Measurements from ENCODE around the gene SHC2.
"Not testable (repeated sequence)": the region's sequence is repeated elsewhere in the genome, so short reads cannot be mapped to it uniquely, and the experiment has no call there.

SHC2 gene

DNA sequence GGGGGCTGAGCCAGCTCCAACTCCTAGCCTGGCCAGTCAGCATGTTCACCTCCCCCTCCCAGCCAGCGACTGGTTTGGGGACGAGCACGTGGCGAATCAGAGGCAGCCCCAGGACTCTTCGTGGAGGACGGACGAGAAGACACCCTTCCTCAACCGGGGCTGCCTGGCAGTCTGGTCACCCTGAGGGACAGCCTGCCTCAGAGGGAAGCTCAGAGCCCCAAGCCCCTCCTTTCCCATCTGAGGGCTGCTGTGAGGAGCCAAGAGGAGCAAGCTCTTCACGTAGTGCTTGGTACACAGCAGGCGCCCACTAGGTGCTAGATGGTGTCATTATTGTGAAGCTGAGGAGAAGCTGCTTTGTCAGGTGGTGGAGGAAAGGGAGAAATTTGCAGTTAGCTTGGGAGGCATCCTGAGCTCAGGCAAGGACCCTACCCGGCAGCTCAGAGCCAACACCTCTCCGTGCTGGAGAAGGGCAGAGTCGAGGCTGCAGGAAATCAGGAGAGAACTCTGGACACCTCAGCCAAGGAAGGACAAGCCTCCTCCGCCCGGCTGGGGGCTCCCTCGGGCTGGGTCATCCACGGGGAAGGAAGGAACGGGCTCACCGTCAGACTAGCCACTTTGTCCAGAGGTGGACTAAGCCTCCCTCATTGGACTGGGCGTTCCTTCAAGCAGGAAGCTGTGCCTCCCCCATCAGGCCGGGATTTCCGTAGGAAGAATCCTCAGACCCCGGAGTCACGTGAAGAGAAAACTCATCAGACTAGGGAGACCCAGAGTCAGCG, 37.0 kb downstream of the SHC2 start:
- Histone ChIP-seq H3K9me3 (ENCODE audit: control insufficient read depth, low read depth, low read length) (no peaks in the 10 kb centered on the region), H3K36me3 (ENCODE audit: control insufficient read depth, low read depth, low read length) (no peaks in the 10 kb centered on the region), H3K27ac (ENCODE audit: low read length) (no peak overlapping the region), H3K4me3 (ENCODE audit: low read length) (no peak overlapping the region), H3K4me1 (ENCODE audit: control insufficient read depth, low read depth, low read length) (no peaks in the 10 kb centered on the region), H3K9ac (ENCODE audit: low read length) (no peak overlapping the region), H3K27me3 (ENCODE audit: control insufficient read depth, insufficient read depth, low read length) (peaks cover 12% of the 10 kb centered on the region)

- not testable (repeated sequence) for H3K27me3 ChIP-seq (ENCODE audit: control insufficient read depth, insufficient read depth, low read length); H3K4me3 ChIP-seq (ENCODE audit: low read length); H3K4me1 ChIP-seq (ENCODE audit: control insufficient read depth, low read depth, low read length); H3K27ac ChIP-seq (ENCODE audit: low read length); H3K9me3 ChIP-seq (ENCODE audit: control insufficient read depth, low read depth, low read length); H3K36me3 ChIP-seq (ENCODE audit: control insufficient read depth, low read depth, low read length); H3K9ac ChIP-seq (ENCODE audit: low read length)
Measured at GRCh38 chr19:422917-423226, 38.0 kb downstream of the SHC2 start.

DNA sequence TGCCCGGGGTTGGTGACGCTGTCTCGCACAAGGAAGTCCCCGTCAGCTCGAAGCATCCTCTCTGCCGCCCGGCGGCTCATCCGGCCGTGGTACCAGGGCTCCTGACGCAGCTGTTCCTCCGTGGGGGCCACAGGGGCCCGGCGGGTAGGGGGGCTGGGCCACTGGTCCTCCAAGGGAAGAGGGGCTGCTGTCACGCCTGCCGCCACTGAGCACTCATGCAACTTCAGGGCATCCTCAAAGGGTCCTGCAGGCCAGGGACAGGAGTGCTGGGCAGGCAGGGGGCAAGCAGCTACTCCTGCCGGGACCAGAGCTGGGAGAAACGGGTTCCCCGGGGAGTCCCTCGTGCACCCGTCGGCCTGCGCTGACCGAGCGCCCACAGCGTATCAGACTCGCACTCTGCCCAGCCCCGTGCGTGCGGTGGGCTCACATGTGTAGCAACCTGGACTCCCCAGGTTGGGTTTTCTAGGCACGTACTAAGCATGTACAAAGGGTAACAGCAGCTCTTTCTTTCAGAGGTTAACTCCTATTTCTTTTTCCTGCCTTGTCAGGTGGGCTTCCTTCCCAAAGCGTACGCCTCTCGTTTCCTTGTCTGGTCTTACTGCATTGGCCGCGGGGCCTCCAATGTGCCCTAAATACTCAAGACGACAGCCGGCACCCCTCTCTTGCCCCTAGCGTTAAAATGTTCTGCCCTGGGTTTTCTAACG, 38.5 kb downstream of the SHC2 start:
- Histone ChIP-seq H3K27me3 (ENCODE audit: control insufficient read depth, insufficient read depth, low read length) (peaks cover 7% of the 10 kb centered on the region), H3K9ac (ENCODE audit: low read length) (no peak overlapping the region), H3K36me3 (ENCODE audit: control insufficient read depth, low read depth, low read length) (no peaks in the 10 kb centered on the region), H3K27ac (ENCODE audit: low read length) (no peak overlapping the region), H3K4me3 (ENCODE audit: low read length) (no peak overlapping the region), H3K4me1 (ENCODE audit: control insufficient read depth, low read depth, low read length) (peaks cover 7% of the 10 kb centered on the region), H3K9me3 (ENCODE audit: control insufficient read depth, low read depth, low read length) (no peaks in the 10 kb centered on the region)

DNA sequence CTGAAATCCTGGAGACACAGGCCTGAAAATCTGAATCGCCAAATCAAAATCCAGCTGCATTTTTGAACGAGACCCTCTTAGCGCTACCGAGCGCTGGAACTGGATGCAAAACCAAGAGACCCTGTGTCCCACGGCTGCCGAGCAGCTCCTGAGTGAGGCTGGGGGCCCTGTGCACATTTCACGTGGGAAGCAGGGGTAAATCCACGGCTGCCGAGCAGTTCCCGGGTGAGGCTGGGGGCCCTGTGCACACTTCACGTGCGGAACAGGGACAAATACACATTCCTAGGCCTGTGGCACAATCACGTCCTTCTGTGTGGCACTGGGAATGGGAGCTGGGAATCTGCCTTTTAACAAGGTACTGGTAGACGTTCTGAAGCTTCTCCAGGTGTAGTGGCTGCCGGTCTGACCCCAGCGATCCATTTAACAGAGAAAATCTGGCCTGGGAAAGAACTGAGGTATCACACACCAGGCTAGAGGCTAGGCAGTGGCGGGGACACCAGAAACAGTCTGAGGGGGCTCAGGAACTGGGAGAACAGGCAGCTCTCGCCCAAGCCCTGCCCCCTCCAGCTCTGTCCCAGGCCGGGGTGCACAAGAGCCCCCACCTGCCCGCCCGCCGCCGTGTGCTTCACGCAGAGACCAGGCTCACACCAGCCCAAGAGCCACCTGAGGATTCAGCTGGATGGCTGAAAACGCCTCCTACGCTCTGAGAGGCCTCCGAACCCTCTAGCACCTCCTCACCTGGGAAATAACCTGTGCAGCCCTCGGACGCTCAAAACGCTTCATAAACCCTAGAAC, 40.9 kb downstream of the SHC2 start:
- no peaks in the 10 kb centered on the region for H3K27me3 ChIP-seq (ENCODE audit: control insufficient read depth, insufficient read depth, low read length)
- H3K9me3 ChIP-seq (ENCODE audit: control insufficient read depth, low read depth, low read length) = no peaks in the 10 kb centered on the region
- H3K4me3 ChIP-seq (ENCODE audit: low read length) = no peak overlapping the region
- H3K9ac ChIP-seq (ENCODE audit: low read length) = no peak overlapping the region
- H3K36me3 ChIP-seq (ENCODE audit: control insufficient read depth, low read depth, low read length) = no peaks in the 10 kb centered on the region
- H3K27ac ChIP-seq (ENCODE audit: low read length) = no peak overlapping the region
- peaks cover 12% of the 10 kb centered on the region for H3K4me1 ChIP-seq (ENCODE audit: control insufficient read depth, low read depth, low read length)

- H3K4me1 ChIP-seq (ENCODE audit: control insufficient read depth, low read depth, low read length) = peaks cover 12% of the 10 kb centered on the region
- H3K27me3 ChIP-seq (ENCODE audit: control insufficient read depth, insufficient read depth, low read length) = no peaks in the 10 kb centered on the region
- H3K4me3 ChIP-seq (ENCODE audit: low read length) = no peak overlapping the region
- H3K9ac ChIP-seq (ENCODE audit: low read length) = no peak overlapping the region
- H3K36me3 ChIP-seq (ENCODE audit: control insufficient read depth, low read depth, low read length) = no peaks in the 10 kb centered on the region
- H3K9me3 ChIP-seq (ENCODE audit: control insufficient read depth, low read depth, low read length) = no peaks in the 10 kb centered on the region
- no peak overlapping the region for H3K27ac ChIP-seq (ENCODE audit: low read length)
Measured at GRCh38 chr19:418761-419671, 41.8 kb downstream of the SHC2 start.

- H3K4me1 ChIP-seq (ENCODE audit: control insufficient read depth, low read depth, low read length) = peaks cover 20% of the 10 kb centered on the region
- H3K9ac ChIP-seq (ENCODE audit: low read length) = no peak overlapping the region
- no peaks in the 10 kb centered on the region for H3K36me3 ChIP-seq (ENCODE audit: control insufficient read depth, low read depth, low read length)
- no peak overlapping the region for H3K4me3 ChIP-seq (ENCODE audit: low read length)
- no peak overlapping the region for H3K27ac ChIP-seq (ENCODE audit: low read length)
- H3K9me3 ChIP-seq (ENCODE audit: control insufficient read depth, low read depth, low read length) = no peaks in the 10 kb centered on the region
- no peaks in the 10 kb centered on the region for H3K27me3 ChIP-seq (ENCODE audit: control insufficient read depth, insufficient read depth, low read length)
Measured at GRCh38 chr19:416416-416815, 44.4 kb downstream of the SHC2 start.

- Histone ChIP-seq H3K27me3 (ENCODE audit: control insufficient read depth, insufficient read depth, low read length) (peaks cover 3% of the 10 kb centered on the region), H3K9me3 (ENCODE audit: control insufficient read depth, low read depth, low read length) (no peaks in the 10 kb centered on the region), H3K4me3 (ENCODE audit: low read length) (no peak overlapping the region), H3K36me3 (ENCODE audit: control insufficient read depth, low read depth, low read length) (no peaks in the 10 kb centered on the region), H3K9ac (ENCODE audit: low read length) (no peak overlapping the region), H3K4me1 (ENCODE audit: control insufficient read depth, low read depth, low read length) (peaks cover 20% of the 10 kb centered on the region), H3K27ac (ENCODE audit: low read length) (no peak overlapping the region)
Measured at GRCh38 chr19:415292-415691, 45.5 kb downstream of the SHC2 start.

GRCh38 chr19:413756-414420, 46.9 kb downstream of the SHC2 start:
- Histone ChIP-seq H3K36me3 (ENCODE audit: control insufficient read depth, low read depth, low read length) (no peaks in the 10 kb centered on the region), H3K4me3 (ENCODE audit: low read length) (no peak overlapping the region), H3K9me3 (ENCODE audit: control insufficient read depth, low read depth, low read length) (no peaks in the 10 kb centered on the region), H3K4me1 (ENCODE audit: control insufficient read depth, low read depth, low read length) (peaks cover 24% of the 10 kb centered on the region), H3K27ac (ENCODE audit: low read length) (no peak overlapping the region), H3K9ac (ENCODE audit: low read length) (no peak overlapping the region), H3K27me3 (ENCODE audit: control insufficient read depth, insufficient read depth, low read length) (peaks cover 14% of the 10 kb centered on the region)

DNA sequence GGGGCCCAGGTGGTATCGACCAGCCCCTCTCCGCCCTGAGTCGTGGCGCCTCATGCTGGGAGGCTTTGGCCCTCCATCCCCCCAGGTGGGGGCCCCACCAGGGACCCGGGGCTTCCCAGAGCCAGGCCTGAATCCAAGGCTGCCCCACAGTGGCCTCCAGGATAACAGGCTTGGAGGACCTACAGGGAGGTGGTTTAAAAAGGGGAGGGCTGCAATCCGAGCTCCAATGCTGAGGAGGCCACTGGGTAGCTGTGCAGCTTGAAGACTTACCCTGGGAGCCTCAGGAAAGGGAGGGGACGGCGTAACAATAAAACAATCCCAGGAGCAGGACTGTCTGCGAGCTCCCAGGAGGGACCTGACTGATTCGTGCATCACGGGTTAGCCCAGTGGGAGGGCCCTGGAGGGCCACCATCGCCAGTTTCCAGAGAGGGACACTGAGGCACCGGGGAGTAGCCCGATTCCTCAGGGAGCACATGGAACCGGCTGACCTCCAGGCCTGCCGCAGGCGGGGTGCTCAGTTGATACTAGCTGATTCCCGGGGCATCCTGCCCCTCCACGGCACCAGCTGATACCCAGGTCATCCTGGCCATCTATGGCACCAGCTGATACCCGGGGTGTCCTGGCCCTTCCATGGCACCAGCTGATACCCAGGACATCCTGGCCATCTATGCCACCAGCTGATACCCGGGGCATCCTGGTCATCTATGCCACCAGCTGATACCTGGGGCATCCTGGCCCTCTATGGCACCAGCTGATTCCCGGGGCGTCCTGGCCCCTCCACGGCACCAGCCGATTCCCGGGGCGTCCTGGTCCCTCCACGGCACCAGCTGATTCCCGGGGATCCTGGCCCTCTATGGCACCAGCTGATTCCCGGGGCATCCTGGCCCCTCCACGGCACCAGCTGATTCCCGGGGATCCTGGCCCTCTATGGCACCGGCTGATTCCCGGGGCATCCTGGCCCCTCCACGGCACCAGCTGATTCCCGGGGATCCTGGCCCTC, 48.2 kb downstream of the SHC2 start:
- Histone ChIP-seq H3K27me3 (ENCODE audit: control insufficient read depth, insufficient read depth, low read length) (peaks cover 14% of the 10 kb centered on the region), H3K4me1 (ENCODE audit: control insufficient read depth, low read depth, low read length) (peaks cover 20% of the 10 kb centered on the region), H3K36me3 (ENCODE audit: control insufficient read depth, low read depth, low read length) (no peaks in the 10 kb centered on the region)

More for the DNA sequence above, 48.2 kb downstream of the SHC2 start:
- H3K9ac ChIP-seq (ENCODE audit: low read length) = no peak overlapping the region
- H3K4me3 ChIP-seq (ENCODE audit: low read length) = no peak overlapping the region
- H3K9me3 ChIP-seq (ENCODE audit: control insufficient read depth, low read depth, low read length) = no peaks in the 10 kb centered on the region
- no peak overlapping the region for H3K27ac ChIP-seq (ENCODE audit: low read length)
